WI38 (cell line): ENCODE results near the gene KRT77.

Source experiments
- H3K4me3 ChIP-seq: 2 replicates; pipeline ENCODE4 v1.5.1; 2011; ENCODE audit warnings: low read depth, mild to moderate bottlenecking, control low read depth, low read length
- TF ChIP-seq, protein P1 (sequence below): IDR thresholded peaks from 2 replicates; pipeline ENCODE4 v1.5.1; 2012; ENCODE audit warnings: low read depth, mild to moderate bottlenecking, control low read depth, low read length

The KRT77 gene

DNA sequence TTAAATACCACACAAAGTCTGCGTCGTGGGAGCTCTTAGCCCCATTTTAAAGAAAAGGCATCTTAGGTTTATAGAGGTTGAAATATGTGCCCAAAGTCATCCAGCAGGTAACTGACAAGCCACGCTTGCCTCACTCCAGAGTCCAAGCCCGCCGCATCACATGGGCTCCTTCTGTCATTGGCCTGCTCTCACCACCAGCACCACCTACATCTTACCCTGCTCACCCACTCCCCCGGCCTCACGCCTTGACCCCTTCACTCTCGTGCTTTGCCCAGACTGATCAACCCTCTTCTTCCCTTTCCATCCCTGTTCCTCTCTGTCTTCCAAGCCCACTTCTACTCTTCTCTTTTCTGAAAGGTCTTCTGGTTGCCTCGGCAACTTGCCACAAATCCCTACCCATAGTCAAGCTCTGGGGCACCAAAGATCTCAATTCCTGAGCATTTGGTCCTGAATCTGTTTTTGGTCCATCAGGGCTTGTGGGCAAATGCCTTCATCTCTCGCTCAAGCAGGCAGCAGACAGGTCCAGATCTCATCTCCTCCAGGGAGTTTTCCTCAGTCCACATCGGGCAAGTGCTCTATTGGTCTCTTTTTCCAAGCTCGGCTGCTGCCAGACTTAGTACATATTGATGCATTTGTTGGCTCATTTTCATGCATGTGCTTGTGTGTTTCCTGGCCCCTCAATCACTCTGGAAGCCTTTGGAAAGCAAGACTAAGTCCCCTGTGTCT, 19.6 kb downstream of the KRT77 start:
- TF ChIP-seq, protein P1, sequence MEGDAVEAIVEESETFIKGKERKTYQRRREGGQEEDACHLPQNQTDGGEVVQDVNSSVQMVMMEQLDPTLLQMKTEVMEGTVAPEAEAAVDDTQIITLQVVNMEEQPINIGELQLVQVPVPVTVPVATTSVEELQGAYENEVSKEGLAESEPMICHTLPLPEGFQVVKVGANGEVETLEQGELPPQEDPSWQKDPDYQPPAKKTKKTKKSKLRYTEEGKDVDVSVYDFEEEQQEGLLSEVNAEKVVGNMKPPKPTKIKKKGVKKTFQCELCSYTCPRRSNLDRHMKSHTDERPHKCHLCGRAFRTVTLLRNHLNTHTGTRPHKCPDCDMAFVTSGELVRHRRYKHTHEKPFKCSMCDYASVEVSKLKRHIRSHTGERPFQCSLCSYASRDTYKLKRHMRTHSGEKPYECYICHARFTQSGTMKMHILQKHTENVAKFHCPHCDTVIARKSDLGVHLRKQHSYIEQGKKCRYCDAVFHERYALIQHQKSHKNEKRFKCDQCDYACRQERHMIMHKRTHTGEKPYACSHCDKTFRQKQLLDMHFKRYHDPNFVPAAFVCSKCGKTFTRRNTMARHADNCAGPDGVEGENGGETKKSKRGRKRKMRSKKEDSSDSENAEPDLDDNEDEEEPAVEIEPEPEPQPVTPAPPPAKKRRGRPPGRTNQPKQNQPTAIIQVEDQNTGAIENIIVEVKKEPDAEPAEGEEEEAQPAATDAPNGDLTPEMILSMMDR = no peak

DNA sequence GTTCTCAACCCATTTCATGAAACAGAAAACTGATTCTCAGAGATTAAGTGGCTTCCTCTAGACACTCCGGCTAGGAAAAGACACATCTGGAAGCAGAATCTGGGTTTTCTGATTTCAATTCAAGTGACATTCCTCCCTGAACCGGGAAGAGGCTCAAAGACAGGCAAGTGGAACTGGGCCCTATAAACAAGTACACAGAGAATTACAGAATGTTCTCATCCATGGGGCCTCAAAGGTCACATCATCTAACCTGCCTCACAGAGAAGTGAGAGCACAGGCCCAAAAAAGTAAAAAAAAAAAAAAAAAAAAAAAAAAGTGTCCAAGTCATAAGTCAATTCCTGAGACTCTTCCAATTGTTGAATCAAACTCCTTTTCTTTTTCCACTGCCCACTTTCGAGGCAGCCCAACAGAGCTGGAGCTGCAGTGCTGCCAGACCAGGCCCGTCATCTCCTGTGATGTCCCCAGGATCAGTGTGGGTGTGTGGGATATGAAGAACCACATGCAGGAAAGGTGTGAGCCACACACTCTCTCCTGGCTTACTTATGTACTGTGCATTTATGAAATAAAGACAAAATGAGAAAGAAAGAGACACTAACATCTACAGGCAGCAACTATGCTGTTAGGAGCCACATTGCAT, 20.3 kb downstream of the KRT77 start:
- TF ChIP-seq, protein P1 = no peak
- no peak overlapping the region for H3K4me3 ChIP-seq

More for the DNA sequence above, 19.6 kb downstream of the KRT77 start:
- H3K4me3 ChIP-seq = no peak overlapping the region

DNA sequence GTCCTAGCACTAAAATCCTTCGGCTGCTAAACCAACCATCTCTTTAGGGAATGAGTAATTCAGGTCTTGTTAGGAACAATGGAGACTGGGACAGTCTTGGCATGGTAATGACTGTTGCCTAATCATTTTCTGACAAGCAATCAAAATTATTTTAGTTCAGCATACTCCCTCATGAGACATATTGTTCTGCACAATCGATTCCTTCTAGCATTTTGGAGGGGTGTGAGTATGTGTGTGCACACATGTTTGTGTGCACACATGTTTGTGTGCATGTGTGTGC, 21.0 kb downstream of the KRT77 start:
- no peak overlapping the region for H3K4me3 ChIP-seq
- TF ChIP-seq, protein P1 = no peak

DNA sequence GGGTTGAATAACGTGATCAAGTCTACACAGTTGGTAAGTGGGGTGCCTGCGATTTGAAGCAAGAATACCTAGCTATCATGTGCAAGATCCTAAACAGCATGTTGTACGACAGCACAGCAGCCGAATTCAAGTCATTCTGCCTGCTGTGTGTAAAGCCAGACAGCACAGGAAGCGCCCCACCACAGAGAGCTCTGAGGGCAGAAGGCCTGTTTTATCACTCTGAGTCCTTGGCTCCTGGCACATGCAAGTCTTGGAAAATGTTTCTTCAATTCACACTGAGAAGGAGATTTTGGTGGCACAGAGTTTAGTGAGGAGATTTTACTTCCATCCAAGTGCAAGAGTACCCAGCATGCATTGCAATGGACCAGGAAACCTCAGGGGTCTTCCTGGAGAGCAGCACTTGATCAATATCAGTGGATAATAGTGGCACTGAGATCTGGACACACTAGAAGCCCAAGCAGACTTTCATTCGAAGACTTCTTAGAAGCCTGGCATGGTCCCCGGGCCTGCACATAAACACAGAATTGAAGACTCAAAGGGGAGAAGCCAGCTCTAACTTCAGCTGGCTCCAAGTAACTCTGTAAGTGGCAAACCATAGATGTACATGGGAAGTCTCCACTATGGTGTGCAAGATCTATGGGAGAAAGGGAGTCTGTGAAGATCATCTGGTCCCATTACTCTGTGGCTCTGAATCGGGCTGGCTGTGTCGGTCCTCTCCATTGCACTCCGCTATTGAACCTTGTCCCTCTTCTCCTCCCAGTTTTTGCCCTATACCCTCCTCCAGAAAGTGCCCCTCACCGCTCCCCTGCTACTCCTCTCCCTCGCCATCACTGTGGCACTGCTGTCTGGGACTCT, 21.6 kb downstream of the KRT77 start:
- TF ChIP-seq, protein P1 = no peak

GRCh38 chr12:52680363-52680762, 23.0 kb downstream of the KRT77 start, which contains the start of gene KRT1:
KRT1 (minus strand) TSS chr12:52680407; CDS start chr12:52680348, 59 bp downstream.
- H3K4me3 ChIP-seq = no peak within 1 kb of the TSS
- TF ChIP-seq, protein P1 = no peak

More for the DNA sequence above, 21.6 kb downstream of the KRT77 start:
- no peak overlapping the region for H3K4me3 ChIP-seq

DNA sequence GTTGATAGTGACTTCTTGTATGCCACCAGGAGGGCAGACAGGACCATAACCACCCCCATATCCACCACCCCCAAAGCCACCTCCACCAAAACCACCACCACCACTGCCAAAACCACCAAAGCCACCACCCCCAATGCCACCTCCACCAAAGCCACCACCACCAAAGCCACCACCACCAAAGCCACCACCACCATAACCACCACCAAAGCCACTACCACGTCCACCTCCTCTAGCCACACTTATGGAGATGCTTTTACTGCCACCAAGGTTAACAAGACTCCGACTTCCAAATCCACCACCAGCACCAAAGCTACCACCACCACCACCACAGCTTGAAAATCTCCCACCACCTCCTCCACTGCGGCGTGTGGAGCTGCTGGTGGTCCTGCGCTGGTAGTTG, 23.4 kb downstream of the KRT77 start:
- TF ChIP-seq, protein P1 = no peak
- no peak overlapping the region for H3K4me3 ChIP-seq

DNA sequence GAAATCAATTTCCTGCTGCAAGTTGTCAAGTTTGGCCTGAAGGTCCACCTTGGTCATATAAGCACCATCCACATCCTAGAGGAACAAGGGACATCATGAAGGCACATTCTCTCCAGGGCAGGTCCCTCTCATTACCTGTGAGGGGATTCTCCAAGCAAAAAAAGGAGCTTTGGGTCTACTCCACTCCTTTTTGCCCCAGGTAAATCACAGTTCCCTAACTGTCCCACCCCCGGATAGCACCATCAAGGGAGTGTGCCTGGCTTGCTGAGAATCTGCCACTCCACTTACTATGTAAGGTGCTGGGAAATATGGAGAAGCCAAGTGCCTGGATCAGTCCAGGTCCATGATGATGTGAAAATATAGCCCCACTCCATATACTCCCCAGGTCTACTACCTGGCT, 25.7 kb downstream of the KRT77 start:
- TF ChIP-seq, protein P1 = no peak
- H3K4me3 ChIP-seq = no peak overlapping the region
